G401 (cell line): ENCODE results near the gene NUCB1. TPM values are rescaled to one million over a fixed set of nuclear protein-coding genes. Genes with fewer than 3 reads are reported as not detected.
"Not testable (repeated sequence)": the region's sequence is repeated elsewhere in the genome, so short reads cannot be mapped to it uniquely, and the experiment has no call there.

Experiments used
- DNase-seq: peaks from one replicate; pipeline ENCODE4 v3.0.0-alpha.2; 2015; ENCODE audit warnings: low spot score
- in situ Hi-C: cut with HindIII; loops from 2 replicates; pipeline ENCODE4 v1.10.0; 2016; ENCODE audit warnings: low sequenced_read_pairs, mixed read lengths
- total RNA-seq: library from RNA; depleted of rRNA; stranded (reverse); fragments of >200 nt; shearing (Covaris generic); gene quantifications from 2 replicates; pipeline ENCODE4 v1.2.3, GENCODE V29; 2014; rRNA removed

The NUCB1 gene
- 201 and 252 TPM in 2 replicates for total RNA-seq

- in situ Hi-C loops: loop anchor here (10.0 kb wide), 1 partner anchor 105 kb away; no protein-coding TSS in a partner anchor
- peak; percentile 99 for DNase-seq
These were observed at the start of gene NUCB1 for GRCh38 chr19:48899781-48900476. Gene NUCB1, plus strand, starts transcription at chr19:48900312. Its CDS starts 485 bp downstream, at chr19:48900797.

GRCh38 chr19:48852292-48852691, 47.8 kb upstream of the NUCB1 start:
- in situ Hi-C loops: no loop called here

GRCh38 chr19:48853483-48853882, 46.6 kb upstream of the NUCB1 start:
- no peak for DNase-seq
- in situ Hi-C loops: no loop called here

More at GRCh38 chr19:48852292-48852691, 47.8 kb upstream of the NUCB1 start:
- no peak for DNase-seq

GRCh38 chr19:48854103-48854502, 46.0 kb upstream of the NUCB1 start:
- DNase-seq: no peak
- in situ Hi-C loops: no loop called here

GRCh38 chr19:48856921-48857320, 43.2 kb upstream of the NUCB1 start:
- DNase-seq: no peak
- in situ Hi-C loops: no loop called here

- no peak for DNase-seq
- in situ Hi-C loops: no loop called here
These were observed 41.0 kb upstream of the NUCB1 start for GRCh38 chr19:48858984-48859710.

- in situ Hi-C loops: no loop called here
- DNase-seq: no peak
These were observed 40.2 kb upstream of the NUCB1 start for GRCh38 chr19:48859711-48860572.

- in situ Hi-C loops: no loop called here
- no peak for DNase-seq
These were observed 38.8 kb upstream of the NUCB1 start for GRCh38 chr19:48861313-48861712.

GRCh38 chr19:48862827-48863226, 37.3 kb upstream of the NUCB1 start:
- peak; percentile 76 for DNase-seq
- in situ Hi-C loops: no loop called here

- in situ Hi-C loops: no loop called here
- DNase-seq: no peak
These were observed 33.4 kb upstream of the NUCB1 start for GRCh38 chr19:48866692-48867091.

GRCh38 chr19:48867123-48867745, 32.9 kb upstream of the NUCB1 start:
- DNase-seq: no peak
- in situ Hi-C loops: no loop called here

GRCh38 chr19:48867746-48868113, 32.4 kb upstream of the NUCB1 start:
- DNase-seq: no peak

GRCh38 chr19:48868114-48868886, 31.8 kb upstream of the NUCB1 start, which contains the start of gene PLEKHA4:
Gene PLEKHA4, minus strand, starts transcription at chr19:48868617. Its CDS starts 997 bp downstream, at chr19:48867620.
- no peak for DNase-seq
- in situ Hi-C loops: no loop called here

More at GRCh38 chr19:48867746-48868113, 32.4 kb upstream of the NUCB1 start:
- in situ Hi-C loops: no loop called here

GRCh38 chr19:48870048-48870447, 30.1 kb upstream of the NUCB1 start:
- in situ Hi-C loops: no loop called here
- DNase-seq: no peak

GRCh38 chr19:48871471-48872181, 28.5 kb upstream of the NUCB1 start:
- in situ Hi-C loops, DNase-seq: not testable (repeated sequence)

- DNase-seq: peak; percentile 99
- in situ Hi-C loops: no loop called here
These were observed 27.8 kb upstream of the NUCB1 start, which contains the start of gene PPP1R15A for GRCh38 chr19:48872182-48872883. Gene PPP1R15A, plus strand, starts transcription at chr19:48872421. Its CDS starts 813 bp downstream, at chr19:48873234.

- peak; percentile 77 for DNase-seq
- in situ Hi-C loops: no loop called here
These were observed 27.1 kb upstream of the NUCB1 start for GRCh38 chr19:48872884-48873475.
